ENCODE data around the gene PTPN6. TPM values are rescaled to one million over a fixed set of nuclear protein-coding genes. Genes with fewer than 3 reads are reported as not detected.

The PTPN6 gene
- total and polyA plus RNA-seq, 2 experiments from 2014 or later, result 17.4 to 28.4 TPM

DNA sequence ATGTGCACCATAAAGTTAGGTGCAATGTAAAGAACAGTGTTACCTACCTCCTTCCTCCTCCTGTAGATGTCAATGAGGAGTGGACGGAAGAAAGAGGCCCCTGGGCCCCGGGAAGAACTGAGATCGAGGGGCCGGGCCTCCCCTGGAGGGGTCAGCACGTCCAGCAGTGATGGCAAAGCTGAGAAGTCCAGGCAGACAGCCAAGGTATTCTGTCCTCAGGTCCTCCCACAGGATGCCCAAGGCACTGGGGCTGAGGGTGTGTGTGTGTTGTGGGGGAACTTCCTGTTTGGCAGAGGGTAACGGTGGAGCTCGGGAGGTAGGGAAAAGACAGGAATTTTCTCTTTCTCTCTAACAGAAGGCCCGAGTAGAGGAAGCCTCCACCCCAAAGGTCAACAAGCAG is 17.0 kb upstream of the PTPN6 start:
- Histone ChIP-seq H3K36me3 (peaks cover 16% of the 10 kb centered on the region), H3K9me3 (ENCODE audit: low read depth) (no peaks in the 10 kb centered on the region), H3K4me1 (ENCODE audit: low read depth) (peaks cover 20% of the 10 kb centered on the region), H3K4me3 (no peak overlapping the region), H3K27me3 (no peaks in the 10 kb centered on the region), H3K27ac (peak overlapping the region; percentile 45)
- TF ChIP-seq, protein P1, sequence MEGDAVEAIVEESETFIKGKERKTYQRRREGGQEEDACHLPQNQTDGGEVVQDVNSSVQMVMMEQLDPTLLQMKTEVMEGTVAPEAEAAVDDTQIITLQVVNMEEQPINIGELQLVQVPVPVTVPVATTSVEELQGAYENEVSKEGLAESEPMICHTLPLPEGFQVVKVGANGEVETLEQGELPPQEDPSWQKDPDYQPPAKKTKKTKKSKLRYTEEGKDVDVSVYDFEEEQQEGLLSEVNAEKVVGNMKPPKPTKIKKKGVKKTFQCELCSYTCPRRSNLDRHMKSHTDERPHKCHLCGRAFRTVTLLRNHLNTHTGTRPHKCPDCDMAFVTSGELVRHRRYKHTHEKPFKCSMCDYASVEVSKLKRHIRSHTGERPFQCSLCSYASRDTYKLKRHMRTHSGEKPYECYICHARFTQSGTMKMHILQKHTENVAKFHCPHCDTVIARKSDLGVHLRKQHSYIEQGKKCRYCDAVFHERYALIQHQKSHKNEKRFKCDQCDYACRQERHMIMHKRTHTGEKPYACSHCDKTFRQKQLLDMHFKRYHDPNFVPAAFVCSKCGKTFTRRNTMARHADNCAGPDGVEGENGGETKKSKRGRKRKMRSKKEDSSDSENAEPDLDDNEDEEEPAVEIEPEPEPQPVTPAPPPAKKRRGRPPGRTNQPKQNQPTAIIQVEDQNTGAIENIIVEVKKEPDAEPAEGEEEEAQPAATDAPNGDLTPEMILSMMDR (IDR thresholded peaks at IDR 0.05; ENCODE audit: low read depth, low read length), result no peak
- DNase-seq (ENCODE audit: low read depth in 1 of 2, low spot score in 1 of 2), result peak in 1 of 2 donors; percentile 90

DNA sequence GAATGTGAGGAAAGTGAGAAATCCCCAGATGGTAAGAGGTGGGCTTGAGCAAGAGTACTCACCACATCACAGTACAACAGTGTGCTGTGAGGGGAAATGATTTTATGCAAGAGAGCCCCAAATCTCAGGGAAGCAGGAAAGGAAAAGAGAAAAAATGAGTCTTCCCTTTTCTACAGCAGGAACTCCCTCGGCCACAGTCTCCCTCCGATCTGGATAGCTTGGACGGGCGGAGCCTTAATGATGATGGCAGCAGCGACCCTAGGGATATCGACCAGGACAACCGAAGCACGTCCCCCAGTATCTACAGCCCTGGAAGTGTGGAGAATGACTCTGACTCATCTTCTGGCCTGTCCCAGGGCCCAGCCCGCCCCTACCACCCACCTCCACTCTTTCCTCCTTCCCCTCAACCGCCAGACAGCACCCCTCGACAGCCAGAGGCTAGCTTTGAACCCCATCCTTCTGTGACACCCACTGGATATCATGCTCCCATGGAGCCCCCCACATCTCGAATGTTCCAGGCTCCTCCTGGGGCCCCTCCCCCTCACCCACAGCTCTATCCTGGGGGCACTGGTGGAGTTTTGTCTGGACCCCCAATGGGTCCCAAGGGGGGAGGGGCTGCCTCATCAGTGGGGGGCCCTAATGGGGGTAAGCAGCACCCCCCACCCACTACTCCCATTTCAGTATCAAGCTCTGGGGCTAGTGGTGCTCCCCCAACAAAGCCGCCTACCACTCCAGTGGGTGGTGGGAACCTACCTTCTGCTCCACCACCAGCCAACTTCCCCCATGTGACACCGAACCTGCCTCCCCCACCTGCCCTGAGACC is 15.6 kb upstream of the PTPN6 start:
- Histone ChIP-seq H3K9me3 (ENCODE audit: low read depth) (no peaks in the 10 kb centered on the region), H3K4me1 (ENCODE audit: low read depth) (peaks cover 8% of the 10 kb centered on the region), H3K27ac (no peak overlapping the region), H3K27me3 (no peaks in the 10 kb centered on the region), H3K4me3 (no peak overlapping the region), H3K36me3 (peaks cover 16% of the 10 kb centered on the region)
- TF ChIP-seq, protein P1 (IDR thresholded peaks at IDR 0.05; ENCODE audit: low read depth, low read length), result no peak
- DNase-seq (ENCODE audit: low read depth in 1 of 2, low spot score in 1 of 2), result peak in 1 of 2 donors; percentile 51

DNA sequence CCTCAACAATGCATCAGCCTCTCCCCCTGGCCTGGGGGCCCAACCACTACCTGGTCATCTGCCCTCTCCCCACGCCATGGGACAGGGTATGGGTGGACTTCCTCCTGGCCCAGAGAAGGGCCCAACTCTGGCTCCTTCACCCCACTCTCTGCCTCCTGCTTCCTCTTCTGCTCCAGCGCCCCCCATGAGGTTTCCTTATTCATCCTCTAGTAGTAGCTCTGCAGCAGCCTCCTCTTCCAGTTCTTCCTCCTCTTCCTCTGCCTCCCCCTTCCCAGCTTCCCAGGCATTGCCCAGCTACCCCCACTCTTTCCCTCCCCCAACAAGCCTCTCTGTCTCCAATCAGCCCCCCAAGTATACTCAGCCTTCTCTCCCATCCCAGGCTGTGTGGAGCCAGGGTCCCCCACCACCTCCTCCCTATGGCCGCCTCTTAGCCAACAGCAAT is 14.9 kb upstream of the PTPN6 start:
- H3K4me3 ChIP-seq, result no peak overlapping the region

DNA sequence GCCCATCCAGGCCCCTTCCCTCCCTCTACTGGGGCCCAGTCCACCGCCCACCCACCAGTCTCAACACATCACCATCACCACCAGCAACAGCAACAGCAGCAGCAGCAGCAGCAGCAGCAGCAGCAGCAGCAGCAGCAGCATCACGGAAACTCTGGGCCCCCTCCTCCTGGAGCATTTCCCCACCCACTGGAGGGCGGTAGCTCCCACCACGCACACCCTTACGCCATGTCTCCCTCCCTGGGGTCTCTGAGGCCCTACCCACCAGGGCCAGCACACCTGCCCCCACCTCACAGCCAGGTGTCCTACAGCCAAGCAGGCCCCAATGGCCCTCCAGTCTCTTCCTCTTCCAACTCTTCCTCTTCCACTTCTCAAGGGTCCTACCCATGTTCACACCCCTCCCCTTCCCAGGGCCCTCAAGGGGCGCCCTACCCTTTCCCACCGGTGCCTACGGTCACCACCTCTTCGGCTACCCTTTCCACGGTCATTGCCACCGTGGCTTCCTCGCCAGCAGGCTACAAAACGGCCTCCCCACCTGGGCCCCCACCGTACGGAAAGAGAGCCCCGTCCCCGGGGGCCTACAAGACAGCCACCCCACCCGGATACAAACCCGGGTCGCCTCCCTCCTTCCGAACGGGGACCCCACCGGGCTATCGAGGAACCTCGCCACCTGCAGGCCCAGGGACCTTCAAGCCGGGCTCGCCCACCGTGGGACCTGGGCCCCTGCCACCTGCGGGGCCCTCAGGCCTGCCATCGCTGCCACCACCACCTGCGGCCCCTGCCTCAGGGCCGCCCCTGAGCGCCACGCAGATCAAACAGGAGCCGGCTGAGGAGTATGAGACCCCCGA is 14.3 kb upstream of the PTPN6 start:
- Histone ChIP-seq H3K27ac (peak overlapping the region; percentile 96), H3K4me3 (peak overlapping the region; percentile 76), H3K4me1 (ENCODE audit: low read depth) (peaks cover 8% of the 10 kb centered on the region), H3K9me3 (ENCODE audit: low read depth) (no peaks in the 10 kb centered on the region), H3K27me3 (no peaks in the 10 kb centered on the region), H3K36me3 (peaks cover 16% of the 10 kb centered on the region)
- TF ChIP-seq, protein P1 (IDR thresholded peaks at IDR 0.05; ENCODE audit: low read depth, low read length), result no peak
- peak in 1 of 2 donors; percentile 23 for DNase-seq (ENCODE audit: low read depth in 1 of 2, low spot score in 1 of 2)

More for the DNA sequence above, 14.9 kb upstream of the PTPN6 start:
- H3K36me3 ChIP-seq, result peaks cover 16% of the 10 kb centered on the region
- H3K9me3 ChIP-seq (ENCODE audit: low read depth), result no peaks in the 10 kb centered on the region
- peak overlapping the region; percentile 96 for H3K27ac ChIP-seq
- peaks cover 8% of the 10 kb centered on the region for H3K4me1 ChIP-seq (ENCODE audit: low read depth)
- no peak for DNase-seq (ENCODE audit: low read depth in 1 of 2, low spot score in 1 of 2)
- TF ChIP-seq, protein P1 (IDR thresholded peaks at IDR 0.05; ENCODE audit: low read depth, low read length), result no peak
- no peaks in the 10 kb centered on the region for H3K27me3 ChIP-seq

DNA sequence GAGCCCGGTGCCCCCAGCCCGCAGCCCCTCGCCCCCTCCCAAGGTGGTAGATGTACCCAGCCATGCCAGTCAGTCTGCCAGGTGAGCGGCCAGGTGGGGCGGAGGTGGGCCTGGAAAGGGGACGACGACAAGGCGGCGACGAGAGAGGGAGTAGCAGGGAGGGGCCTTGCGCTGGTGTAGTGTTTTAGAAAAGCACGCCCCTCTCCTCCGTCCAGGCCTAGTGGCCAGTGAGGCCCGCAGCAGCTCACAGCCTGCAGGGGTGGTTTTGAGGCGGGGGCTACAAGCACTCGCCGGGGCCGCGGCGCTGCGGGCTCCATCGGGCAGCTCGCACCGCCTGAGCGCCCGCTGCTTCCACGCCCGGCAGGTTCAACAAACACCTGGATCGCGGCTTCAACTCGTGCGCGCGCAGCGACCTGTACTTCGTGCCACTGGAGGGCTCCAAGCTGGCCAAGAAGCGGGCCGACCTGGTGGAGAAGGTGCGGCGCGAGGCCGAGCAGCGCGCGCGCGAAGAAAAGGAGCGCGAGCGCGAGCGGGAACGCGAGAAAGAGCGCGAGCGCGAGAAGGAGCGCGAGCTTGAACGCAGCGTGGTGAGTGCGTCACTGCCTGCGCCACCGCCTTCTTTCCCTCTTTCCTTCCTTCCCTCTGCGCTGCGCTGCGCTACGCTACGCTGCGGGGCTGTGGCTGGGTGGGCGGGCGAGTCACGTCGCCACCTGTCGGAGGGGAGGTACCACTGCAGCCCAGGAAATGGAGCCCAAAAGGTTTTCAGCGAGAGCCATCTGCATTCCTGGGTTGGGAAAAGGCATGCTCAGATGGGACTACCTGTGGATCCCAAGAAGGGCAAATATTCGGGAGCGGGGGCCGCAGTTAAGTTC is 13.4 kb upstream of the PTPN6 start:
- TF ChIP-seq, protein P1 (IDR thresholded peaks at IDR 0.05; ENCODE audit: low read depth, low read length), result peak; percentile 91
- peak; percentile 95 to 96 for DNase-seq (ENCODE audit: low read depth in 1 of 2, low spot score in 1 of 2)
- H3K4me1 ChIP-seq (ENCODE audit: low read depth), result peaks cover 8% of the 10 kb centered on the region
- H3K4me3 ChIP-seq, result peak overlapping the region; percentile 76
- no peaks in the 10 kb centered on the region for H3K9me3 ChIP-seq (ENCODE audit: low read depth)
- no peaks in the 10 kb centered on the region for H3K27me3 ChIP-seq
- H3K36me3 ChIP-seq, result peaks cover 16% of the 10 kb centered on the region
- H3K27ac ChIP-seq, result peak overlapping the region; percentile 96
